H4 (cell line): ENCODE data around the gene PARM1. TPM values are rescaled to one million over a fixed set of nuclear protein-coding genes. Genes with fewer than 3 reads are reported as not detected.
"Not testable (repeated sequence)": the region's sequence is repeated elsewhere in the genome, so short reads cannot be mapped to it uniquely, and the experiment has no call there.

Experiments used
- DNase-seq: peaks from one replicate; pipeline ENCODE4 v3.0.0-alpha.2; 2015; ENCODE audit warnings: low spot score
- total RNA-seq: library from RNA; depleted of rRNA; stranded (reverse); fragments of >200 nt; shearing (Covaris generic); gene quantifications from 2 replicates; pipeline ENCODE4 v1.2.3, GENCODE V29; 2014

PARM1 gene
- total RNA-seq, 1 experiment from 2014 or later = 3.4 TPM

DNA sequence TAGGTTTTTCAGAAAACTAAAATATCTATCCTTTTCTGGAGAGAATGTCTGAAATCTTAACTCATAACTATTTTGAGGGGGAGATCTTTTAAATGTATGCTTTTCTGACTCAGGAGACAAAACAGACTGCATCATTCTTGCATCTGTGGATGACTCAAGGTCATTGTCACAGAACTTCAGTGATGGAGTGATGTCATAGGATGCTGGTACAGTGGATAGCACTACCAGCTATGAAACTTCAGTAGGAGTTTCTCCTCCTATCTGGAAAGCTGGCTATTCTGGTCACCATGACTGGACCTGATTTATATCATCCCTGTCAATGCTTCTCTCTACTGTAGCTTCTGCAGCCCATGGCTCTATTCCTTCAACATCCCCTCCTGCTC is 50.3 kb downstream of the PARM1 start:
- no peak for DNase-seq

DNA sequence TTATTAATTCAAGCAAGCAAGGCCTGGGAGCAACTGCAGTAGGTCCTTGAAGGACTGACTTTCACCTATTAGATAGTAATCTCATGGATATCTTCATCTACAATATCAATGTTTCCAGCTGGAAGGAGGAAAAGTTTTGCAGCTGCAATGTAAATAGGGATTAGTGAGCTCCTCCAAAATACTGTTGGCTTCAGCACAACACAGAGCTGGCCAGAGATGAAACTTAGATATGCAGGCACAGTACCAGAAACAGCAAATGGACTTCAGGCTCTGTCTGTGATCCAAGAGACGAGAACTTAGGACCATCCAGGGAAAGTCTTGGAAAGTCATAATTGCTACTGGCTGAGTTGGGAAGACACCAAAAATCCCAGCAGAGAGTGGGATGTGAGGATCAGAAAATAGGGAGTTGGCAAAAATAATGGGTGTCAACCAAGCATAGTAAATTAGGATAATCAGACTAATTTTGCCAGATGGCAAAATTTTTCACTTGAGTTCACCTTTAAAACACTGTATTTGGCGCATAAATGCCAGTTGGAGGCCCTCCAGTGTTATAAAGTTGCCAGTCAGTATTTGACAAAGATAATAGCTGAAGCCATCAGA is 57.5 kb downstream of the PARM1 start:
- DNase-seq = no peak

DNA sequence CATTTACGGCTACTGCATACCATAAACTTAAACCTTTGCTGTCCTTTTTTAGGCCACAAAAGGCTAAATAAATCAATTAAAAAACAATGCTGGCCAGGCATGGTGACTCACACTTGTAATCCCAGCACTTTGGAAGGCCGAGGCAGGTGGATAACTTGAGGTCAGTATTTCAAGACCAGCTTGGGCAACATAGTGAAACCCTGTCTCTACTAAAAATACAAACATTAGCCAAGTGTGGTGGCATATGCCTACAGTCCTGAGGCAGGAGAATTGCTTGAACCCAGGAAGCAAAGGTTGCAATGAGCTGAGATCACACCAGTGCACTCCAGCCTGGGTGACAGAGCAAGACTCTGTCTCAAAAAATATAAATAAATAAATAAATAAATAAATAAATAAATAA is 61.5 kb downstream of the PARM1 start:
- not testable (repeated sequence) for DNase-seq

DNA sequence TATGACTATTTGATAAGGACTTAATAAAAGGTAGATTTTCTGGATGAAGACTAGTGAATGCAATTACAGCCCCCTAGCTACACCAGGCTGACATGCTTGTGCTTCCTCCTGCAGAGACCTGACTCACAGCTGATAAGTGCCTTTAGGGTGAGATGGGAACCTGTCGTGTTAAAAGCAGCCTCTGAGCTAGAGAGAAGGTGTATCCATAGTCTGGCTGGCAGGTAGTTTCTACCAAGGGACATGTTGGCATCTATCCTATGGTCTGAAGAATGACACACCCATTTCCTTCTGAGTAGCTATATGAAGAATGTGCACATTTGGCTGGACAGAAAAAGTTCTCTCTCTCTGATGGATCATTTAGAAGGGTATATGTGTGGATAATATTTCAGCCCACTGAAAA is 64.1 kb downstream of the PARM1 start:
- no peak for DNase-seq

DNA sequence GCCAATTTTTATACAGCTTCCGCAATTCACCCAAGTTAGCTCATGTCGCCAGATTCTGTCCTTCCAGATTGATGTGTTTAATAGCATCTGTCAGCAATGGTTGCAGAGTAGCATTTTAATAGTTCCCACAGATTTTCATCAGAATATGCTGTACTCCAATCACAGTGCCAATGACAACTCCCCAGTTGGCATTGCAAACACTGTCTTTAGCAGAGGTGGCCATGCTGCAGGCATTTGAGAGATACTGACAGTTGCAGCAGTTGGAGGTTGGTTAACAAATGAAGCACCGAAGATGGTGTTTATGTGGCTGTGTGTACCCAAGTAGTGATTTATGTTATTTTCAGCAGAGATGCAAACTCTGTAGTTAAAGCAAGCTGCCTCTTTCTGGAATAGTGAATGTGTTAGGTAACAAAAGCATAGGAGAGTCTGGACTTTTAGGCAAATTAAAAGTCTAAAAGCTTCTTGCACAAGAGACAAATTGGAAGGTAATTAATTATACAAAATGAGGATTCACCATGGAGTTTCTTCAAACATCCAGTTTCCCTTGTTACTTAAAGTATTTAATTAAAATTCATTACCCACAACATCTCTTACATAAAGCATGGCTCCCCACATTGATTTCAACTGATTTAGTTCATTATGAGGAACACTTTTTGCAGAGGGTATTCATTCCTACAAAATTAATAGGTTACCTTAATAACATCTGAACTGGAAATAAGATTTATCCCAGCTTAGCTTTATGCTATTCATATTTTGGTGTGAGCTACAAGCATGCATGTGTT is 65.2 kb downstream of the PARM1 start:
- no peak for DNase-seq

DNA sequence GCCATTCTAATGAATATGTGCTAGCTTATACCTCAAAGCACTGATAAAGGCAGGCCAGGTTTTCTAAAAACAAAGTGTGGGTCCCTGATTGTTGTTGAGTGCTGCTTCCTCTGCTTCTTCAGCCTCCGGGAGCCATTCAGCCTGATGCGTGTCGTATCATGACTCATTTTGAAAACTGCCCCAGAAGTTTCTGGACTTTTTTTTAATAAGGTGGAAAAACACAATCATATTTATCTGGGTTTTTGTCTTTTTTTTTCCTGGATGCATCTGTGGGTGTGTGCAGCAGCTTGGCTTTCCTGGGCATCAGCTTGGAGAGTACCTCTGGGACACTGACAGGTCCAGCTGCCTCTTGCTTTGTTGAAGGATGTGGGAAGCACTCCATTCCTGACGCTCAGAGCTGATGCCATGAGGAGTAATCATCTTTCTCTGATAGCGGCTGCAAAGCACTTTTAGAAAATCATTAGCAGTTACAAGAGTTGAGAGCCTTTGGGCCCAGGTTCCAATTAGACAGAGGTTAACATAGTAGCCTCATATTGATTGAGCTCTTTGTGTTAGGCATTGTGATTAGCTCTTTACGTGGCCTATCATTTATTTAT is 66.9 kb downstream of the PARM1 start:
- no peak for DNase-seq

DNA sequence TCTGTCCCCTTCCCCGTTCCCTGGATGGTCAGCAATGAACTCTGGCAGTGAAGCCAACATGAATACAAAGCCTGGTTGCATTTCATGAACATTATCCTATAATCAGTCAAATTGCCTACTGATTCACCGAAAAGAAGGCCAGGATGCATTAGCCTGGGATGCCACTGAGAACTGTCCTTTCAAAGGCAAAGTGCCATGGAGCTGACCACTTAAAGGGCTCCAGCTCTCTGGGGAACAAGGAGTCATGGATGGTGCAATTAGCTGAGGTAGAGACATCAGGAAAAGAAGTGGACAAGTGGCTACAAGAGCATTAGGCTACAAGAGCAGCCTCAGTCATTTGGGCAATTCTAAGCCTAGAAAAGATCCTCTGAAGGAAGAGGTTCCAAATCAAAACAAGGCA is 69.0 kb downstream of the PARM1 start:
- no peak for DNase-seq

DNA sequence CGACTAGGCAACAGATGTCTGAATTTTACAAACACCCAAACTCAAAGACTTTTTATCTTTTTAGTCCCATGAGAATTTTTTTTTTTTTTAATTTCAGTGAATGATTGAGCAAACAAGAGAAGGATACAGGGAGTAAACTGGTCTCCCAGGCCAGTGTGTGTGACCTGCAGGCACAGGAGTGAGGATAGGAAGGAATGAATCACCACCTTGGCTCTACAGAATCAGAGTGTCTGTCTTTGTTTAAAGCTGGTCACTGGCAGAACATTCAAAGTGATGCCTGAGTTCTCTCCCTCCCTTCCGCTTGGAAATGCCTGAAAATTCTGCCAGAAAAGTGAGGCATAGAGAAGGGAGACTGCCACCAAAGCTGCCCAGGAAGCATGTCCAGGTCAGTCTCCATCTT is 69.5 kb downstream of the PARM1 start:
- no peak for DNase-seq

DNA sequence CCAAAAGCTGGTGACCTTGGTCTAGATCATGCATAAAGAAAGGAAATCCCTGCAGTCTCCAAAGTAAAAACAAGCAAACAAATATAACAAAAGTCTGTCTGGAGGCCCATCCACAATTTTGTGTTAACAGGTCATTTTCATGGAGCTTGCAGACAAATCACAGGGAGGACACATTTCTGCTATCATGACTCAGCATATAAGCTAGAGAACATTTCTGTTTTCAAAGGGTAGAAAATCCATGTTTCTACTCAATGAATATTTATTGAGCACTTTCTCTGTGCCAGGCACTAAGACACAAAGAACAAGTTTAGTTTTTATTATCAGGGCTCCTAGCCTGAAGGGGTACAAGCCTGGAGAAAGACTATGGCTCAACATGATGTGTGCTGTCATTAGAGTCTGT is 71.1 kb downstream of the PARM1 start:
- no peak for DNase-seq

DNA sequence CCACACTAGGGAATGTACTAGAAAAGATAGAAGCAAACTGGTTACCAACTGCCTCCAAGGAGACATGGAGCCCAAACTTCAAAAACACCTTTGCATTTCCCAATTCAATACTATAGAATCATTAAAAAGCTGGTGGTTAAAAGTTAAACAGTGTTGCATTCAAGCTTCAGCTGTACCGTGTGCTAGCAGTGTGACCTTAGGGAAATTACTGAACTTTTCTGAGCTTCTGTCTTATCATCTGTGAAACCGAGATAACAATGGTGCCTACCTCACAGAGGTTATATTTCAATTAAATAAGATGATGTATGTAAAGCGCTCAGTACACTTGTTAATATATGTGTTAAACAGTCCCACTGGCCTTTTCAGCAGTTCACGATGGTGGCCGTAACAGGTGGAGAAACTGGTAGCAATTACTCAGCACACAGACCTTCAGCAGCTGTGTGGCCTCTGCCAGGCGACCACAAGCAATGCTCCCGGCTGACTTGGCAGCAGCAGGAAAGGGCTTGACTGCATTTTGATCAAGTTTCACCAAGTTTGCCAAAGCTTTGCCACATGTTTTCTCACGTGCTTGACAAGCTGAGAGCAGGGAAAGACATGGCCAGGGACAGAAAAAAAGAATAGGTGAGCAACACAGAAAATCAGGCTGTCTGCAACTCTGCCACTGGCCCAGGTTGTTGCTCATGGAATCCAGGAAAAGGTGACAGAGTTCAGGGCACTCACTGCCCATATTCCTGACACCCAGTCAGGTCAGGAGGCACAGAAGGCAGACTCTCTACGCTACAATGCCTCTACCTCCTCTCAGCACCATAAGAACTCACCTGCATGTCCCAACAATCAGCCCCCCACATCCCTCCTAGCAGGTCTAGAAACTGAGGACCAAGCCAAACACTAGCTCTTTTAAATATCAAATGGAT is 72.1 kb downstream of the PARM1 start:
- DNase-seq = peak; percentile 91

DNA sequence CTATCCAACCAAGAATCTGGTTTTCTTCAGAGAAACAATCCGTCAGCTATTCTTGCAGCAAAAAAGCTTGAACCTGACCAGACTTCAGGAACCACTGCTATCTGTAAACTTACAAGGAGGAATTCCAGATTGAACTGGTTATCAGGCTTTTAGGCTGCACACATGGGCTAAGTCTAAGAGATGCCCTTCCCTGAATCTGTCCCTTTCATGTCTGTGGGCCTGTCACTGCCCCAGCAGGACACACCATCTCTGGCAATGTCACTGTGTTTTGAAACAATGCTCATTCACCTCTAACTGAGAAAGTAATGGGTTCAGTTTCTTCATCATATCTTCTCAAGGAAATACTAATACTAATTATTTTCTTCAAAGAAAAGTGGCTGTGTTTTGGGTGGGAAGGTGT is 72.8 kb downstream of the PARM1 start:
- no peak for DNase-seq

DNA sequence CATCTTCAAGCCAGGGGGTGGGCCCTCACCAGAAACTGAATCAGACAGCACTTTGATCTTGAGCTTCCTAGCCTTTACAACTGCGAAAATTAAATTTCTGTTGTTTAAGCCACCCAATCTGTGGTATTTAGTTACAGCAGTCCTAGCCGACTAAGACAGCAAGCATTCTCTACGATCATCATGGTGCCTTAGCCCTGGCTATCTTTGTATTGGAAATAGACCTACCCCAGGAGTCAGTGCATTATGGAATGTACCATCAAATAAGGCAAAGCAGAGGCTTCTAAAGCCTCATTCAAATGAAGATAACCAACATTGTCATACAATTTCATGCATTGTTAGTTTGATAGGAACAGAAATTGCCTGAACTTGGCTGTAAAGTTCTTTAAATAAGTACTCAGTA is 75.0 kb downstream of the PARM1 start:
- DNase-seq = no peak

DNA sequence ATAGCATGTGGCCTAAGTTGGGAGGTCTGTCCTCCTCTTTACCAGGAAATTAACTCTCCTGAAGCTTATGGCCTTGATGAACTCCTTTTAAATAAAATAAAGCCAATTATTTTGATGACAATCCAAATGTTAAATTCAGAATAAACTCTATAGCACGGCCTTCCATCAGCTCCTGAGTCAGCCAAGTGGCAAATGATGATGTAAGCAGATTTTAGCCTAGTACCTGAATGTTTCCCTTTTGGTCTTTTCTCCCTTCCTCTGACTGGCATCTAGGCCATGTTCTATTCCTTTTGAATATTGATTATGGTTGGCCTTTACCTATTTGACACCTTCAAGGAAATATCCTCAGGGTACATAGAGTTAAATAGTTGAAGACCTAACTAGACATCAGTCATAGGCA is 76.2 kb downstream of the PARM1 start:
- DNase-seq = no peak

DNA sequence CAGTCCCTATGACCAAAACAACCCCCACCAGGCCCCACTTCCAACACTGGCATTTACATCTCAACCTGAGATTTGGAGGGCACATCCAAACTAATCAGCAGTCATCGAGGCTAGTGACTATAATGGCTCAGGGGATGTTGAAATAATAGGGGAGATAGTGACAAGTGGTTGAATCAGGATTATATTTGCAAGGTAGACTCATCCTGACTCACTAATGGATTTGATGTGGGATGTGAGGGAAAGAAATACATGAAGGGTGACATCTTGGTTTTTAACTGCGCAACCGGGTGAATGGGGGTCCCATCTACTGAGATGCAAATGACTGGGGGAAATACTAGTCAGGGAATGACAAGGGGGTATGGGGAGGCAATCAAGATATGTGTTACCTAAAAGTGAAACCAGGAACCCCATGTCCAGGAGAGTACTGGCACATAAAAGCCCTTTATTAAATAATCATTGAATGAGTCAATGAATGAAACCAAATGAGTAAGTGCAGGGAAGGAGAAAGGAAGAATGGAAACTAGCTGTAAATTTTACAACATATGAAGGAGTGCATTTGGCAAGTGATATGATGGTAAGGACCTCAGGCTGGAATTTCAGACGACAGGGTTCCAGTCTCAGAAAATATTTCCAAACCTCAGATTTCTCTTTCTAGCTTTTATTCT is 78.3 kb downstream of the PARM1 start:
- no peak for DNase-seq

DNA sequence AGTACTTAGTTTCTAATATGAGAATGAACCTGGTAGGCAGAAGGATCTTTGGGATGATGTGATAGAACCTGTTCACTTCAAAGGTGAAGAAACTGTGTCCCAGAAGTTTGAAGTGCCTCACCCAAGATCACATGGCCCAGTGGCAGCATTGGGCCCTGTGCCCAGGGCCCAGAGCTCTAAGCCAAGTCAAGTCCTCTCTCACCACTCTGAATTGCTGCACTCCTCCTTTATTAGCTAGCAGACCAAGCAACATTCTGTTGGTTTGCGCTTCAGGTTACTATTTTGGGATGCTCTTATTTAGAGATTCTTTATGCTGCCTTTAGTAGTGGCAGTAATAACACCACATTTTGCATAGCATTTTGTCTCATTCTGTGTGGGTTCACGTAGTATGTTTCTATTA is 82.7 kb downstream of the PARM1 start:
- no peak for DNase-seq

DNA sequence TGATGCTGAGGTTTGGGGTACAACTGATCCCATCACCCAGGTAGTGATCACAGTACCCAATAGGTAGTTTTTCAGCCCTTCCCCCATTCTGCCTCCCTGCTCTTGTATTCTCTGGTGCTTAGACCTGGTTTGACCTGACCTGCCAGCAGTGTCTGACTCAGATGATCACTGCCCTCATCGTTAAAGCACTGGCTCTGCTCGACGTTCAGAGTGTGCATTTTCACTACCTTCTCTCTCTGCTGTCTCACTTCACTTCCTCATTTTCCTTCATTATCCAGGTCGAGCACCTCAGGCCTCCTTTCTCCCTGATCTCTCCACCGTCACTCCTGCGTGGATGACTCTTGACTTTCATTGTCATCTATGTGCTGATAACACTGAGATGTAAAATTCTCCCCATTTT is 83.6 kb downstream of the PARM1 start:
- DNase-seq = no peak

DNA sequence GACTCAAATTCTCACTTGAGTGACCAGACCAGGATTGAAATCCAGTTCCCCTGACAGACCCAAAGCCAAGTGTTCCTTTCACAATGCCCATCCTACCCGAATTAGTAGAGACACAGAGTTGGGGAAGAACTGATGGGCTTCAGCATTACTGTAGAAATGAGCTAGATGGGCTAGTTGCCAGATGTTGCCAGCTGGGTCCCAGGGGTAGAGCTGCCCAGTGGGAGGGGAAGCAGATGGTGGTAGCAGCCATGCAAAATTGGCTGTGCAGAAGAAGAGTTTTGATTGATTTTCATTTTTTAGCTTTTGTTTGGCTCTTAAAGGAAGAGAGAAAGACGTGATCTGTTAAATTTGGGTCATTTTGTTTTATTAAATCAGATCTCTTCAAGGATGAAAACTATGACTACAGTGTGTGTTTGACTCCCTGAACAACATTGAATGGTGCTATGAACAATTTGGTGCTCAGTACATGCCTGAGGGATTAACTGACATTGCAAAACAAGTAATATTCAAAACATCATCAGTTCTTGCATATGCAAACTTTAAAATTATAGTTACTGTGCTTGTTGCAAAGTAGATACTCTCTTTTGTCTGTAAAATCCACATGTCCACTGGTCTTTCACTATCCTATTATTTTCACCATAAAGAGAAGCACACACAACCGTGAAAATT is 86.0 kb downstream of the PARM1 start:
- no peak for DNase-seq

DNA sequence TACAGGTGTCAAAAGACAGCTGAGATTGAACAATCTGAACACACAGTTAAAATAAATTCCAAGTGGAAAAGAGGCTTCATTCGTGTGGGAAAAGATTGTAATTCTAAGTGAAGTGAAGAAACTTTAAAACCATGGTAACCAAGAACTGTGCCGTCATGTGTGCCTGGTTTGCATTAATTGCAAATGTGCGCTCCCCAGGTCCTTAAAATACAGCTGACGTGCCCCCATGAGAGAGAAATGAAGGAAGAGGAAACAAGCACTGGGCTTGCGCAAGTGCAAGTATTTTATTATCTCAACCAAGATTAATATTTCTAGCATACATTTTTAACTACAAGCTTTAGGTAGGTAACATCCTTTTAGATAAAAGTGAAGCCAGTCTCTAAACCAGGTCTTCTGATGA is 92.5 kb downstream of the PARM1 start:
- no peak for DNase-seq

DNA sequence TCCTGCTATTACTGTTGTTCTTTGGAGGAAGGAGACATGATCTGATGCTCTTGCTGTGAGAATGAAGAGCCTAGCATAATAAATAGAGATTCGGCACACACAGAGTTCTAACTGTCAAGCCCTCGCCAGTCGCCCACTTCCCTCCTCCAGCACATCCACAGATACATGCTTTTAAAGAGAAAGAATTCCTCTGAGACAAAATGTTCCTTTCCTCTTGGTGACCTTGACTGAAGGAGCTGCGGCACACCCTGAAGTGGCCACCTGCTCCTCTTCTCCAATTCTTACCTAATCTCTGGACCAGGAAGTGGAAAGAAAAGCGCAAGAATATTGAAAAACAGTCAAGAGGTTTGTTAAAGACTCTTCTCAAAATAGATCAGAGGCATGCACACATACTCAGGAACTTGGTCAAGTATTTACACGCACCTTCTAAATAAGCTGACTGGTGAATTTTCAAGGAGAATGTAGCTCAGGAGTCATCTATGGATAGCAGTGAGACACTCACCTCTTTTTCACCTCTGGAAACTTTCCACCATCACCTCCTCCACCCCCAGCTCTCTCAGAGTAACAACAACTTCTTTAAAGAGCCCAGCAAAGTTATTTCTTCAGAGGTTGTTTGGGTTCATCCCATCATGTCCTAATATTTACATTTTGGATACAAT is 95.4 kb downstream of the PARM1 start:
- no peak for DNase-seq

DNA sequence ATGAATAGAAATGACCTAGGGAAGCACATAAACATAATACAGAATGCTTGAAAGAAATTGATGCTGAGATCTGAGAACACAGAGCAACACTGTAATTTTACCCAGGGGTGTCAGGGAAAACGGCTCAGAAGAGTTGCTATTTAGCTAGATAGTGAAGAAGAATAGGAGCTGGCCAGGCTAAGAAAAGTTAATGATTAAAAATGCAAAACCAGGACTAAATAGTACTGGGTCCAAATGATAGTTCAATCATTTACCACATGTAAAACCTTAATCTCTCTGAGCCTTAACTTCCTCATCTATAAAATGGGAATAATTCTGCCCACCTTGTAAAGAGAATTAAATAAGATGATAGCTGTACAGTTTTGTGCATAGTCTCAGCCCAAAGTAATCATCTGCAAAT is 97.1 kb downstream of the PARM1 start:
- DNase-seq = no peak
